A673 (cell line): Measurements from ENCODE around the gene GSE1. TPM values are rescaled to one million over a fixed set of nuclear protein-coding genes. Genes with fewer than 3 reads are reported as not detected.

Experiments used
- BruUV-seq: library from RNA; stranded (reverse); fragments of 400-500 nt; replicated peaks from 2 replicates; lab custom pipeline; 2021; lab: Mats Ljungman, UMichigan
- CTCF ChIA-PET: fragments of 300-600 bp; sonication (Branson Sonifier 250); formaldehyde crosslinking; loops from one replicate; lab custom pipeline; 2022; ENCODE audit warnings: antibody characterized with exemption; lab: Charles Lee
- POLR2A ChIA-PET: fragments of 300-600 bp; sonication (Branson Sonifier 250); formaldehyde crosslinking; loops from one replicate; lab custom pipeline; 2022; ENCODE audit warnings: antibody characterized with exemption; ENCODE audit not compliant: low non-redundant PET; lab: Charles Lee
- DNase-seq: peaks from one replicate; pipeline ENCODE4 v3.0.0-alpha.2; 2015; ENCODE audit warnings: low spot score
- H3K27ac ChIP-seq: fragments of 200-600 bp; sonication (generic); 2 replicates; pipeline ENCODE4 v1.5.1; 2016; ENCODE audit warnings: mixed run types, low read depth, mild to moderate bottlenecking, mixed read lengths, antibody characterized with exemption, low read length; ENCODE audit not compliant: poor library complexity, severe bottlenecking
- H3K27me3 ChIP-seq: fragments of 200-600 bp; sonication (generic); replicated peaks from 2 replicates; pipeline ENCODE4 v1.6.1; 2017; ENCODE audit warnings: mixed run types, low read depth, mild to moderate bottlenecking, mixed read lengths, antibody characterized with exemption, low read length; ENCODE audit not compliant: insufficient read depth, poor library complexity
- H3K36me3 ChIP-seq: fragments of 200-600 bp; sonication (generic); 2 replicates; pipeline ENCODE4 v1.6.1; 2016; ENCODE audit warnings: mixed run types, mild to moderate bottlenecking, mixed read lengths, antibody characterized with exemption, low read length; ENCODE audit not compliant: insufficient read depth, poor library complexity, severe bottlenecking
- H3K4me1 ChIP-seq: fragments of 200-600 bp; sonication (generic); 2 replicates; pipeline ENCODE4 v1.6.1; 2017; ENCODE audit warnings: mixed run types, mild to moderate bottlenecking, mixed read lengths, antibody characterized with exemption, low read length; ENCODE audit not compliant: insufficient read depth, poor library complexity, severe bottlenecking
- H3K4me3 ChIP-seq: fragments of 200-600 bp; sonication (generic); 2 replicates; pipeline ENCODE4 v1.5.1; 2016; ENCODE audit warnings: low read depth, mixed run types, mild to moderate bottlenecking, mixed read lengths, low read length; ENCODE audit not compliant: poor library complexity, severe bottlenecking
- H3K9me3 ChIP-seq: fragments of 200-600 bp; sonication (generic); 2 replicates; pipeline ENCODE4 v1.6.1; 2016; ENCODE audit warnings: mixed run types, low read depth, mild to moderate bottlenecking, mixed read lengths, antibody characterized with exemption, low read length; ENCODE audit not compliant: poor library complexity, severe bottlenecking
- CTCF ChIP-seq: fragments of 300-800, 200-600 bp; sonication (generic); conservative IDR thresholded peaks from 2 replicates; pipeline ENCODE4 v1.5.1; 2017; ENCODE audit warnings: low read depth, mild to moderate bottlenecking, antibody characterized with exemption, low read length, moderate library complexity, mixed read lengths
- EZH2 ChIP-seq: fragments of 200-600 bp; sonication (generic); IDR thresholded peaks from 2 replicates; pipeline ENCODE4 v1.6.1; 2017; ENCODE audit warnings: borderline replicate concordance, low read depth, mild to moderate bottlenecking, mixed read lengths, antibody characterized with exemption, low read length; ENCODE audit not compliant: poor library complexity, severe bottlenecking
- intact Hi-C: fragments of 100-400 bp; cut with micrococcal nuclease; formaldehyde crosslinking; loops from one replicate; pipeline ENCODE4 v1.10.0; 2022; ENCODE audit not compliant: unreplicated experiment
- total RNA-seq: library from RNA; stranded (reverse); gene quantifications from 2 replicates; pipeline ENCODE4 v1.2.3, GENCODE V29; 2021

The GSE1 gene
- total RNA-seq, 1 experiment from 2014 or later: 64.2 TPM

- BruUV-seq: no TSS peak
- H3K36me3 ChIP-seq: peaks cover 3% of the 10 kb centered on the region
- intact Hi-C loops: no loop called here
- H3K27me3 ChIP-seq: no peaks in the 10 kb centered on the region
- ChIA-PET CTCF (no interaction called here), POLR2A (no interaction called here)
- H3K4me3 ChIP-seq: no peak overlapping the region
- peaks cover 12% of the 10 kb centered on the region for H3K9me3 ChIP-seq
- no peak for DNase-seq
- H3K4me1 ChIP-seq: peaks cover 20% of the 10 kb centered on the region
- no peak for TF ChIP-seq CTCF
- no peak for TF ChIP-seq EZH2
- no peak overlapping the region for H3K27ac ChIP-seq
Observed at GRCh38 chr16:85631230-85631629, 18.1 kb downstream of the GSE1 start.

GRCh38 chr16:85631802-85632393 lies 18.8 kb downstream of the GSE1 start:
- intact Hi-C loops: no loop called here
- no peak for DNase-seq
- Histone ChIP-seq H3K9me3 (peaks cover 12% of the 10 kb centered on the region), H3K4me1 (peaks cover 13% of the 10 kb centered on the region), H3K27me3 (no peaks in the 10 kb centered on the region), H3K36me3 (peaks cover 3% of the 10 kb centered on the region), H3K27ac (no peak overlapping the region), H3K4me3 (no peak overlapping the region)
- TF ChIP-seq CTCF (peak; percentile 33), EZH2 (no peak)
- ChIA-PET CTCF (no interaction called here), POLR2A (no interaction called here)
- no TSS peak for BruUV-seq

- Histone ChIP-seq H3K36me3 (peaks cover 3% of the 10 kb centered on the region), H3K27me3 (no peaks in the 10 kb centered on the region), H3K9me3 (peaks cover 12% of the 10 kb centered on the region), H3K4me3 (no peak overlapping the region), H3K27ac (no peak overlapping the region), H3K4me1 (peaks cover 9% of the 10 kb centered on the region)
- TF ChIP-seq CTCF: no peak
- intact Hi-C loops: no loop called here
- POLR2A ChIA-PET: no interaction called here
- CTCF ChIA-PET: no interaction called here
- no TSS peak for BruUV-seq
- no peak for DNase-seq
Observed at GRCh38 chr16:85632709-85633437, 19.8 kb downstream of the GSE1 start.
